GM12878 (cell line): ENCODE measurements around the gene ARPC1B.

Source experiments
- BRCA1 ChIP-seq: IDR thresholded peaks from 2 replicates; pipeline ENCODE4 v1.6.1; 2011; ENCODE audit warnings: low read depth, low read length, improper control_type of control experiment
- CEBPB ChIP-seq, 2 experiments: fragments of 150-350 bp in 1 of 2; IDR thresholded peaks; 2 replicates each; pipeline ENCODE4 v1.6.1; 2012 to 2014; ENCODE audit warnings: low read depth in 2 of 2, low read length in 2 of 2, borderline replicate concordance in 1 of 2, inconsistent platforms in 1 of 2
- FOXK2 ChIP-seq: fragments of 450-650 bp; IDR thresholded peaks from 2 replicates; pipeline ENCODE4 v1.6.1; 2017; ENCODE audit warnings: mild to moderate bottlenecking, moderate library complexity
- PAX8 ChIP-seq: fragments of 450-650 bp; IDR thresholded peaks from 2 replicates; pipeline ENCODE4 v1.6.1; 2017; ENCODE audit warnings: mild to moderate bottlenecking, moderate library complexity
- POLR2A ChIP-seq: IDR thresholded peaks from 2 replicates; pipeline ENCODE4 v1.6.1; 2011; ENCODE audit warnings: low read depth, mild to moderate bottlenecking, low read length
- POLR2AphosphoS5 ChIP-seq: IDR thresholded peaks from 2 replicates; pipeline ENCODE4 v1.6.1; 2011; ENCODE audit warnings: mild to moderate bottlenecking, low read length, inconsistent platforms
- SUPT20H ChIP-seq: IDR thresholded peaks from 2 replicates; pipeline ENCODE4 v1.6.1; 2011; ENCODE audit warnings: low read depth, mild to moderate bottlenecking, low read length, moderate library complexity, borderline replicate concordance; ENCODE audit not compliant: control insufficient read depth
- SUZ12 ChIP-seq: fragments of 200-600 bp; sonication (generic); IDR thresholded peaks from one replicate; pipeline ENCODE4 v1.6.1; 2018; ENCODE audit warnings: antibody characterized with exemption, mild to moderate bottlenecking; ENCODE audit not compliant: unreplicated experiment
- TCF12 ChIP-seq: IDR thresholded peaks from 2 replicates; pipeline ENCODE4 v1.6.1; 2011; ENCODE audit warnings: low read depth, mild to moderate bottlenecking, low read length
- TF ChIP-seq, protein P1 (sequence below), 3 experiments: IDR thresholded peaks in 2 of 3; conservative IDR thresholded peaks in 1 of 3; 2 replicates each; pipeline ENCODE4 v1.5.1; 2011; ENCODE audit warnings: low read depth in 3 of 3, low read length in 3 of 3, mild to moderate bottlenecking in 3 of 3, control low read depth in 2 of 3, moderate library complexity in 2 of 3, inconsistent platforms in 1 of 3, mixed read lengths in 1 of 3; ENCODE audit not compliant: control insufficient read depth in 2 of 3, insufficient read depth in 1 of 3; ENCODE audit errors: extremely low read depth in 1 of 3
- TF ChIP-seq, protein P2 (sequence below): IDR thresholded peaks from 2 replicates; pipeline ENCODE4 v1.6.1; 2011; ENCODE audit warnings: low read depth, low read length, improper control_type of control experiment, borderline replicate concordance

DNA sequence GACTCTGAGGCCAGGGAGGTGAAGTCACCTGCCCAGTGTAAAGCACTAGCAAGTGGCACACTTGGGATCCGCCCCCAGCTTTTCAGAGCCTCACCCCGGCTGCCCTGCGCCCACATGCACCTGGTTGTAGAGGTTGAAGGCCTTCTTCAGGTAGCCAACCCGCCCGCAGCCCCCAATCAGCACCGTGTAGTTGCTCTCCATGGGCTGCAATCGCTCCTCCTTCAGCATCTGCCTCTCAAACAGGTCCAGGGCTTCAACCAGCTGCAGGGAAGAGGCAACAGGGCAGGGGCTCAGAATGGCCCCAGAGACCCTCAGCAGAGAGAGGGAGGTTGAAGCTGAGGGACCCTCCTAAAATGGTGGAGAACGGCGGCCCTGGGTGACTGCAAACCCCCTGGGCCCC is 58.6 kb downstream of the ARPC1B start:
- TF ChIP-seq SUZ12 (no peak), CEBPB (IDR thresholded peaks at IDR 0.05; ENCODE audit: borderline replicate concordance in 1 of 2, low read depth in 2 of 2, low read length in 2 of 2) (no peak), PAX8 (no peak), FOXK2 (no peak), BRCA1 (no peak), TCF12 (no peak), POLR2AphosphoS5 (no peak), POLR2A (no peak), SUPT20H (no peak)
- TF ChIP-seq, protein P1, sequence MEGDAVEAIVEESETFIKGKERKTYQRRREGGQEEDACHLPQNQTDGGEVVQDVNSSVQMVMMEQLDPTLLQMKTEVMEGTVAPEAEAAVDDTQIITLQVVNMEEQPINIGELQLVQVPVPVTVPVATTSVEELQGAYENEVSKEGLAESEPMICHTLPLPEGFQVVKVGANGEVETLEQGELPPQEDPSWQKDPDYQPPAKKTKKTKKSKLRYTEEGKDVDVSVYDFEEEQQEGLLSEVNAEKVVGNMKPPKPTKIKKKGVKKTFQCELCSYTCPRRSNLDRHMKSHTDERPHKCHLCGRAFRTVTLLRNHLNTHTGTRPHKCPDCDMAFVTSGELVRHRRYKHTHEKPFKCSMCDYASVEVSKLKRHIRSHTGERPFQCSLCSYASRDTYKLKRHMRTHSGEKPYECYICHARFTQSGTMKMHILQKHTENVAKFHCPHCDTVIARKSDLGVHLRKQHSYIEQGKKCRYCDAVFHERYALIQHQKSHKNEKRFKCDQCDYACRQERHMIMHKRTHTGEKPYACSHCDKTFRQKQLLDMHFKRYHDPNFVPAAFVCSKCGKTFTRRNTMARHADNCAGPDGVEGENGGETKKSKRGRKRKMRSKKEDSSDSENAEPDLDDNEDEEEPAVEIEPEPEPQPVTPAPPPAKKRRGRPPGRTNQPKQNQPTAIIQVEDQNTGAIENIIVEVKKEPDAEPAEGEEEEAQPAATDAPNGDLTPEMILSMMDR (IDR thresholded peaks at IDR 0.05 in 2 of 3, conservative IDR thresholded peaks at IDR 0.05 in 1 of 3; ENCODE audit: control insufficient read depth in 2 of 3, extremely low read depth in 1 of 3, insufficient read depth in 1 of 3, low read depth in 3 of 3, low read length in 3 of 3), result no peak
- TF ChIP-seq, protein P2, sequence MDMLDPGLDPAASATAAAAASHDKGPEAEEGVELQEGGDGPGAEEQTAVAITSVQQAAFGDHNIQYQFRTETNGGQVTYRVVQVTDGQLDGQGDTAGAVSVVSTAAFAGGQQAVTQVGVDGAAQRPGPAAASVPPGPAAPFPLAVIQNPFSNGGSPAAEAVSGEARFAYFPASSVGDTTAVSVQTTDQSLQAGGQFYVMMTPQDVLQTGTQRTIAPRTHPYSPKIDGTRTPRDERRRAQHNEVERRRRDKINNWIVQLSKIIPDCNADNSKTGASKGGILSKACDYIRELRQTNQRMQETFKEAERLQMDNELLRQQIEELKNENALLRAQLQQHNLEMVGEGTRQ, result no peak
